Measurements from ENCODE around the gene P2RY10.
"Not testable (repeated sequence)": the region's sequence is repeated elsewhere in the genome, so short reads cannot be mapped to it uniquely, and the experiment has no call there.

The P2RY10 gene, protein sequence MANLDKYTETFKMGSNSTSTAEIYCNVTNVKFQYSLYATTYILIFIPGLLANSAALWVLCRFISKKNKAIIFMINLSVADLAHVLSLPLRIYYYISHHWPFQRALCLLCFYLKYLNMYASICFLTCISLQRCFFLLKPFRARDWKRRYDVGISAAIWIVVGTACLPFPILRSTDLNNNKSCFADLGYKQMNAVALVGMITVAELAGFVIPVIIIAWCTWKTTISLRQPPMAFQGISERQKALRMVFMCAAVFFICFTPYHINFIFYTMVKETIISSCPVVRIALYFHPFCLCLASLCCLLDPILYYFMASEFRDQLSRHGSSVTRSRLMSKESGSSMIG

DNA sequence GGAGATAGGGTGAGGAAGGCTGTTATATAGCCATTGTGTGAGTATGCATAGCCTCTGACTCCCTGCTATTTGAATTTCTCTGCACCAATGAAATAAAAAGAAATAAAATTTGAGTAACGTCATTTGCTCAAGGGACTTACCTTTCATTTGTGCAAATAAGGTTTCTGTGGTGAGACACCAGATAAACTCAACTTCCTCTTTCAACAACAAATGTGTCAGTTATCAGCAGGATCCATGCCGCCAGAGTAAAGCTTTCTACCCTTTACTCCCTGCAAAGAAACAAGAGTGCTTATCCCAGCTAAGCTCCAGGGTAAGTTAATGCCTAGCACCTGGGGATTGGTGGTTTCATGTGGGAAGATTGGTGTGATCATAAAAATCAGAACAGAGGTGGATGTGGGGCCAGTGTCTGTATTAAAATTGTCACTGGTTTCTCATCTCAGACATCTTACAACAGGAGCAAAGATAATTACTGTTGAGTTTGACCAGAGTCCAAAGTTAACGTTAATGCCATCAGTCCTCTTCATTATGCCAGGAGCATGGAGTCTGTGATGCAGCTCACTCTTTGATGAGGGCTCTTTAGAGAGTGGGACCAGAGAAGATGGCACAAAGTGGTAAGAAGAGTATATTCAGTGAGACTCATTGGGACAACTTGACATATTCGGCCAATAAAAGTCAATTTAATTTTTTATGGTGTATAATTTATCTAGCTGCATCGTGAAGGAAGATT lies at the start of gene P2RY10:
Gene P2RY10 (plus strand): TSS at position 206 of the 727 bp plus-strand sequence. CDS start 15,130 bp downstream, outside the sequence.
- DNase-seq, result no peak

DNA sequence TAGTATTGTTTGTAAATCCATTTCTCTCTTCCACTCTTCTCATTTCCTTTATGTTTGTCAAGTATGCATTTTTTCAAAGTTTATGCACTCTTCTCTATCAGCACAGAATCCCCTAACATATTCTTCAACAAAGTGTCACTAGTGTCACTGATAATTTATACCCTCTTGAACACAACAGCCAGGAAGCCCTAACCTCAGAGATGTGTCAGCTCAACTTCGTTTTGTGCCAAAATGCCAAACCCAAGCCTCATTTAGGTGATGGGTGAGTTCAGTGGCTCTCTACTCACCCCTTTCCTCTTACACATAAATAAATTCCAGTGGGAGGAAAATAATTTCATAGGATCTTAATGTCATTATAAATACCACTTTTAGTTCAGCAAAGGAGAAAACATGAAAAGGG lies 22.4 kb upstream of the P2RY10 start:
- DNase-seq, result no peak

DNA sequence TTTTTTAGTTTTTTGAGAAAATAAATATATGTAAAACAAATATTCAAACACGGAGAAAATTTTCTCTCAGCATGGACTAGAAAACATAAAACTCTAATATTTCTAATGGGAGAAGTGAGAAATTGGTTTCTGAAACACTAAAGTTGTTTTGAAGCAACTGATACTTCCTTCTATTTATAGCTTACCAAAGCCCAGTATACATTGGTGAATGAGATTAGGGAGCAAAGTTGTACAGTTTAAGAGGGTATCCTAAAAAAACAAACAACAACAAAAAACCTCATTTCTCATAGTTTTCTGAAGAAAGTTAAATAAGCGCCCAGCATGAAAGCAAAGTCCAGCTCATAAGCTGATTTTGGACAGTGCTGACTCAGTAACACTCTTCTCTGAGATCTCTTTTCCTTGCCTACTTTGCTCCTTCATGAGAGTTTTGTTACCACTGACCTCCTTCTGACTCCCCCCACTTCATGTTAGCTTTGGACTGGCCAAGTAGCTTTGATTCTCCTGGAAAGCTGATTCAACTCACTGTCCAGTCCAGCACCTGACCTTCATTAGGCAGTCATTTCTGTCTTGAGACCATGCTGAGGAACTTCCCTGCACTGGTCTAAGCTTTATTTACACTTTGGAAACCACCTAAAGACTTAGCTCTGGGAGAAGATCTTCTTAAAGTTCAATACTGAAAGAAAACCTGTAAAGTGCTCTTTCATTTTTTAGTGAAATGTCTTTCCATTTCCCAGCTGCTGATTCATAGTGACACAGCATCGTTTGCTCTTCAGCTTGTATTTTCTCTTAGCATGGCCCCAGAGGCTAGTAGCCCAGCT lies 21.8 kb upstream of the P2RY10 start:
- DNase-seq, result no peak

DNA sequence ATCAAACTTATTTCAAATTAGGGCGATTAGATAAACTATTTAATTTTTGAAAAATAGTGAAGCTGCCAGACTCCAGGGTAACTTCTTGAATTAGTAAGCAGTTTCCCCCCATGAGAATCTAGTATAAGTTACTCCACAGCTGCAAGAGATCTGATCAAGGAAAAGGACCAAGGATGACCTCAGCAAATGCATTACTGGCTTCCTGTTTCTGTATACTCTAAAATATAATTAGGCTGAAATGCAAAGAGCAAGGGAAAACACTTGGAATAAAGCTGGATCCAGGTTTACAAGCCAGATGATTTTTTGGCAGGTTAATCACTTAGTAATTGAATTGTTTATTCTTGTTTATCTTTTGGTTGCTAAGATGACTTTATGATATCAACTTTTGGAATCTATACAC lies 13.4 kb upstream of the P2RY10 start:
- DNase-seq, result no peak

DNA sequence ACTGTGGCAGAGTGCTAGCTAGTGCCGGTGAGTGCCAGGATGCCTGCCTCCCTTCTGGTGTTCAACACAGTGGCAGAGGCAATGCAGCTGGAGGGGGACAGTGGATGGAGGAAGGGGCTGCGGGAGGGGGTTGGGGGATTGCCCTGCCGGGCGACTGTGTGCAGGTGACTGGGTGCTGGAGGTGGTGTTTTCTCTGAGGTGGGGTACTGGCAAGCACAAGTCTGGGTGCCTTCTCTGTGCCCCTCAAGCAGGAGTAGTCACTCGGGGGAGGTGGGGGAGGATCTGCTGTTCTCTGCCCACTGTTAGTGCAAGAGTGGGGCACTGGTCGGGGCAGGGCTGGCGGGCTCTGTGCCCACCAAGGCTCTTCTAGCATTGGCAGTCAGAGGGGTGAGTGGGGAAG lies 10.3 kb upstream of the P2RY10 start:
- DNase-seq, result no peak

DNA sequence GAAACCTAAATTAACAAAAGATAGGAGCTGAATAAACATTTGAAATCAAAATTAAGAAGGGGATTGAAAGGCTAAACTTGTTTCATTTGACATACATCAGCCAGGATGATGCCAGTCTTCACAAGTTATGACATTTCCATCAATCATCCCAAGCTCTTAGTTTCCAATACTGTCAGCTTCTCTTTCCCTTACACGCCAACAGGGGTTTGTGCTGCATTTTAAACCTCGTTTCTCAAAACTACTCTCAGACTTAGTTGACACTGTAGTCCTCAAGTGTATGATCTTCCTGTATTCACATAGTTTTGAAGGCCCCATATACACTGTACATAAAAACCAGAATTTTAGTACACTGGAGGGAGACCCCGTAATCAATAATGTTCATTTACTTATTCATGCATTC lies 840 bp upstream of the P2RY10 start:
- no peak for DNase-seq

DNA sequence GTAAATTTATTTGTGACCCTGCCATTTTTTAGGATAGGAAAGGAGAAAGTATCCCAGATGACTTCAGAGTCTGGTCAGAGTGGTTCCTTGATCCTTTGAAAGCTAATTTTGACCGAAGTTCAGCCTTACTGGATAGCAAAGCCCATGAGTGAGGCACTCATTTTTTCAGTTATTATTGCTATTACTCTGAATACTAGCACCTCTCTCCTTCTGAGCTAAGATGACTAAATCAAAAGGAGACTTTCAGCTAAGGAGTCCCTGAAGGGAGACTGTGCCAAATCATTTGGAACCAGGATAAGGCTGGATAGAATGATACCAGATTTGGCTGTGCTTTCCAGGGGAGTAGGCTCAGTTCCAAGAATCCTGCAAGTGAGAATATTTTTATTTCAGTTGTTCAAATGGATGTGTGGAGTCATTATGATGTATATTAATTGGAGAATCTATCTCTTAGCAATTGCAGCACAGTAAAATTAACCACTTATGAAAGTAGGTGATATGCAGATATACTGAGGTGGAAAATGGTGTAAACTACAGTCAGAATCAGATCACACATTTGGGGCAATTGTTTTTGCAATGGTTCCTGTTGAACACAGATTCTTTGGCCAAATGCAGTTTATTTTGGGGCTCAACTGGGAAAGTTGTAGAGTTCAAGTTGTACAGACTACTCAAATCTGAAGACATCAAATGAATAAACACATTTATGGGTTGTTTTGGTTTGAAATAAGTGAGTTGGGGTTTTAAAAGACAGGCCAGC lies 1.2 kb downstream of the P2RY10 start:
- DNase-seq, result no peak

DNA sequence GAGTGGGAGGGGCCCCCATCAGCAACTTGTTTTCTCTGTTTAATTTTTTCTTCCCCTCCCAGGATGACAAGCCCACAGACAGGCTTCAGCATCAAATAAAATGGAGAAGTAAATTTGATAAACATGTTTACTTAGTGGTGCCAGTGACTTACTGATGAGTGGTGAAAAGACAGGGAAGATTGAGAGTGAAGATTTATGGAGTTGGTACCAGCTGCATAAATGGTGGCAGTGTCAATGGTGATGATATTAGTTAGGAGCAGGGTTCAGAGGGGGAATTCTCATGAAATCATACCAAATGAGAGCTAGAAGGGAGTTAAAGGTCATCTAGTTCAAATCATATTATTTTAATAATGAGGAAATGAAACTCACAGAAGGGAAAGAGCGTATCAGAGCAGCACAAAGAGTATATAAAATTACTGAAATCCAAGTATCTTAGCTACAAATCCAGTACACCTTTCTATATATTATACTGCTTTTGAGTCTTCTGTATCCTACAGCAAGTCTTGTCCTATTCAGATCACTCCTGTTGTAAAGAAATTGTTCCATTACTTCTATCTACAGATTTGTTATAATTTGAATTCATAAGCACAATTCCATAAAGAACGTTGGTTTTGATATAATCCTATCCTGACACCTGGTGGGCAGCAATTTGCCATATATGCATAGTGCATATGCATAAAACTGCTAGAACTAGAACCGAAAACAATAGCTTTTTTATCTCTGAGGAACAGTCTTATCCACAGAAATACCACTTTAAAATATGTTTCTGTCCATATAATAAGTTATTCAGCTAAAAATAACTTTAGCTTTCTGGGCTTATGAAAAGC lies 5.0 kb downstream of the P2RY10 start:
- no peak for DNase-seq

DNA sequence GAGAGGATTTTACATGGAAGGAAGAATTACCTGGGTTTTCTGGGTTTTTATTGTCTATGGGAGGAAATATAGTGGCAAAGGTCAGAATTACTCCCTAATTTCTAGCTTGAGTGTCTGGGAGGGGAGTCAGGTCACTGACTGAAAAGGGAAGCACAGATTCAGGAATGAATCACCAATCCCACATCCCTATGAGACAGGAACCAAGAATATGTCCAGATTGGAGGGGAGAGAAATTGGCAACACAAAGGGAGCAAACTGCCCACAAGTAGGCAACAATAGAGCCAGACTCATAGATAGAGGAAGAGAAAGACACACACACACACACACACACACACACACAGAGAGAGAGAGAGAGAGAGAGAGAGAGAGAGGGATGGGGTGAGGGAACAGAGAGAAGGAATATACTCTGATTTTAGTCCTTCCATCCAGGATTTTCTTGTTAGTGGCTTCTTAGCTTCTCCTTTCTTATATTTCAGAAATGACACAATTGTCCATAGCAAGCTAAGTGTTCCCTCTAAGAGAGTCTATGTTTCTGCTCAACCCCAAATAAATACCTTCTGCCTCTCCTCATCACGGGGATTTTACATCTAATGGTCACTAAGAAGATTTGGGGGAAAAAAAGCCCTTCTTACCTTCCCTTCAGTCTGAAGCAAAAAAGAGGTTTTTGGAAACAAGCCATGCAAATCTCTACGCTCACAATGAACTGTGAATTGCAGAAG lies 12.0 kb downstream of the P2RY10 start:
- DNase-seq, result no peak

DNA sequence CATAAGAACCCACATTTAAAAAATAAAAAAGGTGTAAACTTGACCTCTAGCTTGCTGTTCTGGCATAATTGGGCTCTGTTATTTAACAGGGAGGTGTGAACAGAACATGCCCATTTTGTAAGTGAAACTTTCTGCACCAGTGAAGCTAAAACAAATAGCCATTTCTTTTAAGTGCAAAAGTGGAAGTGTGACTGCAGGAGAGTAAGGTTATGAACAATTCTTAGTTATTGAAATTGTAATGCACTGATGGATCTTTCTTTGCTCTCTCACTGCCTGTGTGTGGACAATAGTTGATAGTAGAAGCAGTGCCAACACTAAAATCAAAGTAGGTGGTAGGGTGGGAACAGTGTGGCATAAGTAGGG lies 12.6 kb downstream of the P2RY10 start:
- DNase-seq, result no peak

DNA sequence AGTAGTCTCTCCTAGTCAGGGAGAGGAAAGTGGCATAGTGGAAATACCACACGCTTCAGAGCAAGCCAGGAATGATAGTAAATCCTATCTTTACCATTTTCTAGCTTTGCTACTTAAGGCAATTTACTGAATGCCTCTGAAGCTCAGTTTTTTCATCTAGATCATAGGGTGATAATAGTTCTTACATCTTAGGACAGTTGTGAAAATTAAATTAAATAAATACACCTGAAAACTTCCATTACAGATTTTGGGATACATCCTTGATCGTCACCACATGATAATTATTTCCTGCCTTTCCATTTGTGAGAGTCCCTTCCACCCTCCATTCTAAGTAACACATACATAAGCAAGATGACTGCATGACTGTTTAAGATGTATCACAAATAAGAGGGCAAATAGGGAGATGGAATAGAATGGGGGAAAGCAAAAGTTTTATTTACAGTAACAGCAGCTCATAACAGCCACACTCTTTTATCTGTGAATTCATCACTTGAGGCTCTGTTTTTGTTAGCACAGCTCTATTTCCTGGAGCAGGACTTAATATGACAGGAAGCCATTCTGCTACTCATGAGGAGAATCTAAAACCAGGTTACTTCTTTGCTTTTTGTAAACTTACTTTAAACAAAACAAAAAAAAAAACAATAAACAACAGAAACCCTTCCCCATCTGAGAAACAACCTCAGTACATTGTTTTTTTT lies 13.4 kb downstream of the P2RY10 start:
- no peak for DNase-seq

DNA sequence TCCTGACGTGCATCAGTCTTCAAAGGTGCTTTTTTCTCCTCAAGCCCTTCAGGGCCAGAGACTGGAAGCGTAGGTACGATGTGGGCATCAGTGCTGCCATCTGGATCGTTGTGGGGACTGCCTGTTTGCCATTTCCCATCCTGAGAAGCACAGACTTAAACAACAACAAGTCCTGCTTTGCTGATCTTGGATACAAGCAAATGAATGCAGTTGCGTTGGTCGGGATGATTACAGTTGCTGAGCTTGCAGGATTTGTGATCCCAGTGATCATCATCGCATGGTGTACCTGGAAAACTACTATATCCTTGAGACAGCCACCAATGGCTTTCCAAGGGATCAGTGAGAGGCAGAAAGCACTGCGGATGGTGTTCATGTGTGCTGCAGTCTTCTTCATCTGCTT lies 15.7 kb downstream of the P2RY10 start:
- DNase-seq, result no peak

DNA sequence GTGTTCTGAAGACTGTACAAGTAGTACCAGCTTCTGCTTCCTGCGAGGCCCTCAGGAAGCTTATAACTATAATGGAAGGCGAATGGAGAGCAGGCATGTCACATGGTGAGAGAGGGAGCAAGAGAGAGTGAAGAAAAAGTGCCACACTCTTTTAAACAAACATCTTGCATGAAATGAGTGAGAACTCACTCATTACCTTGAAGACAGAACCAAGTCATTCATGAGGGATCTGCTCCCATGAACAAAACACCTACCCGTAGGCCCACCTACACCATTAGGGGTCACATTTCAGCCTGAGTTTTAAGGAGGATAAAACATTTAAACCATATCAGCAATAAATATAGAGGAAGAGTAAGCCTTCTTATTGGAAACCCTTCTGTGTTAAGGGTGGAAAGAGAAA lies 19.4 kb downstream of the P2RY10 start:
- no peak for DNase-seq

DNA sequence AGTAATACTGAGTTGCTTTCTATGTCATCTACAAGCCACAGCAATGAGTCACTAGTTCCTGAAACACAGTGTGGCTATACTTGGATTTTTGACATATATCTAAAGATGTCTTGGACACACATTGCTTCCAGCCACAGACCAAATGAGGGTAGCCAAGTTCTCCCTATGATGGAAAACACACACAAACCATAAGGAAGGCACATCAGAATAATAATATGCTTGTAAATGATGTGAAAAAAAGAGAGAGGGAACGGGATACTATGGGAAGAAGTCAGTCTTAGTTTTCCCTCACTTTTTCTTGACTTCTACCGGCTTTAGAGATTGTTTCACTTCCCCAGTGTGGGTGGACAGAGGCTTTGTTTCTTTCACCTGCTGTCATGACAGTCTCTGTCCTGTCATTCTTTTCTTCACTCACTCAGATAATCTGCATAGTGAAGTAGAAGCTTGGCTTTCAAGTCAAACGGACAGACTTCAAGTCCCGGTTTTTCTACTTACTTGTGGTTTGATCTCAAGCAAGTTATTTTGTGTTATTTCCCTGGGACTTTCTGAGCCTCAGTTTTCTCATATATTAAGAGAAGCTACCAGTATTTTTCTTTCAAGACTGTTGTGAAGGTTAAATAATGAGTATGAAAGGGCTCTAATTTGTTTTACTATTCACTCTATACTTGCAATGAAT lies 34.7 kb downstream of the P2RY10 start:
- no peak for DNase-seq

DNA sequence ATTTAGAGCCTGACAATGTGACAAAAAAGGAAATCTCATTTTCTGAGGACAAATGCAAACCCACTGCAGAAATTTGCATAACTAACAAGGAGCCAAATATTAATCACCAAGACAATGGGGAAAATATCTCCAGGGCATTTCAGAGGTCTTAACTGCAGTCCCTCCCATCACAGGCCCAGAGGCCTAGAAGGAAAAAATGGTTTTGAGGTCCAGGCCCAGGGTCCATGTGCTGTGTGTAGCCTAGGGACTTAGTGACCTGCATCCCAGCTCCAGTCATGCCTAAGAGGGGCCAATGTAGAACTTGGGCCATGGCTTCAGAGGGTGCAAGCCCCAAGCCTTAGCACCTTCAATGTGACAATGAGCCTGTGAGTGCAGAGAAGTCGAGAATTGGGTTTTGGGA lies 44.2 kb downstream of the P2RY10 start:
- DNase-seq, result no peak

DNA sequence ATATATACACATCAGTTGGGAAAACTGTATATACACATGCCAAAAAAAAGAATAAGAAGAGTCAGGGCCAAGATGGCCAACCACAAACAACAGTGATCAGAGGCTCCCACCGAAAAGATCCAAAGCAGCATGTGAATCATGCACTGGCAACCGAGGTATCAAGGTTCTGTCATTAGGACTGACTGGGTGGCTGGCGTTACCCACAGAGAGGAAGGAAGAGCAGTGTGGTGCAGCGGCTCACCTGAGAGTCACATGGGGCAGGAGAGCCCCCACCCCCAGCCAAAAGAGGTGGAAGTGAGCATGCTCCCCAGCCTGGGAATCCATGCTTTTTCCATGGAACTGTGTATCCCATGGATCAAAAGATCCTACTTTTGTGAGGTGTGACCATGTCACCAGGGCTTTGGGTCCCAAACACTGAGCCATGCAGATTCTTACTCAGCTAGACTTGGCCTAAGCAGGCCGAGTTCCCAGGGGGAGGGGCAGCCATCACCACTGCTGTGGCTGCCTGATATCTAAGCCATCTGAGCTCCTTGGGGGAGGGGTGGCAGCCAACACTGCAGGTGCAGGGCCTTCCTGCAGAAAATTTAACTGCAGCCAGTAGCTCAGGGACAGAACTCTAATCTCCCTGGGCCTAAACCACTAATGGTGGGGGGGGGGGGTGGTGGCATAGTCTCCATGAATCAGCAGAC lies 52.8 kb downstream of the P2RY10 start:
- DNase-seq, result no peak

DNA sequence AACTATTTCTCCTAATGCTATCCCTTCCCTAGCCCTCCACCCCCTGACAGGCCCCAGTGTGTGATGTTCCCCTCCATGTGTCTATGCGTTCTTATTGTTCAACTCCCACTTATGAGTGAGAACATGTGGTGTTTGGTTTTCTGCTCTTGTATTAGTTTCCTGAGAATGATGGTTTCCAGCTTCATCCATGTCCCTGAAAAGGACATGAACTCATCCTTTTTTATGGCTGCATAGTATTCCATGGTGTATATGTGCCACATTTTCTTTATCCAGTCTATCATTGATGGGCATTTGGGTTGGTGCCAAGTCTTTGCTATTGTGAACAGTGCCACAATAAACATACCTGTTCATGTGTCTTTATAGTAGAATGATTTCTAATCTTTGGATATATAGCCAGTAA lies 62.3 kb downstream of the P2RY10 start:
- DNase-seq, result not testable (repeated sequence)
